NCI-H2107 (cell line): ENCODE data around the gene RAB17.
"Not testable (repeated sequence)": the region's sequence is repeated elsewhere in the genome, so short reads cannot be mapped to it uniquely, and the experiment has no call there.

Experiments
- DNase-seq: peaks from one replicate; lab custom pipeline; 2025; lab: John Stamatoyannopoulos, UW

RAB17 gene

GRCh38 chr2:237598468-237599208 lies 8.1 kb upstream of the RAB17 start:
- DNase-seq = no peak

GRCh38 chr2:237597196-237598145 lies 6.9 kb upstream of the RAB17 start:
- DNase-seq = no peak

- DNase-seq = no peak
Measured at GRCh38 chr2:237596520-237597195, 6.1 kb upstream of the RAB17 start.

GRCh38 chr2:237595829-237596519 lies 5.4 kb upstream of the RAB17 start:
- not testable (repeated sequence) for DNase-seq

GRCh38 chr2:237594514-237594871 lies 4.0 kb upstream of the RAB17 start:
- DNase-seq = no peak

GRCh38 chr2:237593596-237594320 lies 3.2 kb upstream of the RAB17 start:
- DNase-seq = no peak

- no peak for DNase-seq
Measured at GRCh38 chr2:237593036-237593435, 2.5 kb upstream of the RAB17 start.

GRCh38 chr2:237592425-237592980 lies 2.0 kb upstream of the RAB17 start:
- no peak for DNase-seq

GRCh38 chr2:237591141-237591881 lies 777 bp upstream of the RAB17 start:
- no peak for DNase-seq

- no peak for DNase-seq
Measured at GRCh38 chr2:237588044-237588696, 2.4 kb downstream of the RAB17 start.

GRCh38 chr2:237585590-237586221 lies 4.8 kb downstream of the RAB17 start:
- no peak for DNase-seq

GRCh38 chr2:237583385-237584295 lies 6.9 kb downstream of the RAB17 start:
- no peak for DNase-seq

- DNase-seq = peak; percentile 37
Measured at GRCh38 chr2:237581751-237582746, 8.5 kb downstream of the RAB17 start.

GRCh38 chr2:237581326-237581725 lies 9.2 kb downstream of the RAB17 start:
- no peak for DNase-seq

- DNase-seq = no peak
Measured at GRCh38 chr2:237577956-237578870, 12.3 kb downstream of the RAB17 start.

GRCh38 chr2:237577458-237577857 lies 13.1 kb downstream of the RAB17 start:
- no peak for DNase-seq
